ENCODE data around the gene OR6K6.

OR6K6 gene

DNA sequence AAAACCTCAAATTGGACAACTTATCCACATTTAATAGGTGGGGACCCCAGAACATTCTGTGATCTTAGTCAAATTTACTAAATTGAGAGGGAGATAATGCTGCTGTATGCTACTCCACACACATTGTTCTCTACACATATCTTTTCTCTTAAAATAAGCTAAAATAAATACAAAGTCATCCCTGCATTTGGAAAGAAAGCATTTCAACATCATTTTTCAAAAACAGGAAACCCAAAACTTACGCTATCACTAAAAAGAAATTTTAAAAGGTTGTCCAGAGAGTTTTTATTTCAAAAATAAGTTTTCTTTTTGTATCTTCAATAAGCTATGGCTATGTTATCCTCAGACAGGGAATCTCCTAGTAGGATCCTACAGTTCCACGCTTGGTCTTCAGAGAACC, 46.0 kb downstream of the OR6K6 start:
- DNase-seq (ENCODE audit: low read depth in 1 of 2, low spot score in 1 of 2) = no peak

DNA sequence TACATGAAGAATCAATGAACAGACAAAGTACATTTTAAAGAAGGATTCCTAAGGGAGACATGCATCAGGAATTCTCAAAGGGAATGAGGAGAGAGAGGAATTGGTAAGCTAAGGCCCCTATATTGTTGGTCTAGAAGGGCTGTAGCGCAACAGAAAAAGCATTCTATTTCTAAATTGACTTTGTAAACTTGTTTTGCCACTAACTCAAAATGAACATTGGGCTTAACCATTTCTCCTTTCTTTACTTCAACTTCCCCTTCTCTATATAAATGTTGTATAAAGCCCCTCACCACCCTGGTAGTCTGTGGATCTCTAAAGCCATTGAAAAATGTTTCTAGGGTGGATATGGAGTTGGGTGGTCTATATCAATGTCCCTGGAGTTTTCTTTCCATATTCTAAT, 46.9 kb downstream of the OR6K6 start:
- DNase-seq (ENCODE audit: low read depth in 1 of 2, low spot score in 1 of 2) = no peak

DNA sequence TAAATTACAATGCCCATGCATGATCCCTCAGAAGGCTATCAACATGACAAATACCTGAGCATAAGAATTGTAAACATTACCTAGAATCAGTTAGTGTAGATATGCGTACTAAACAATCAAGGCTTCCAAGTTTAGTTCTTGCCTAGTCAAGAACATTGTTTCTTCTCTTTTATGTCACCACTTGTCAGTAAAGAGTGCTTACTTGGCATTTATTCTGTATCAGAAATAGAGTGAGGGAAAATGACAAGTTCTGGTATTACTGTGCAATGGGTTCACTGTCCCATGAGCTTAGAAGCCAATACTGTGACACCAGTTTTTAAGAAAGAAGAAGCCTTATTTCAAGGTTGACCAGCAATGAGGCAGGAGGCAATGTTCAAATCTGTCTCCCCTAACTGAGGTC, 49.2 kb downstream of the OR6K6 start:
- DNase-seq (ENCODE audit: low read depth in 1 of 2, low spot score in 1 of 2) = no peak
